Cardiac muscle cell (in vitro differentiated cells and primary cell): ENCODE results near the gene ACVR1C. TPM values are rescaled to one million over a fixed set of nuclear protein-coding genes. Genes with fewer than 3 reads are reported as not detected.

Experiments
- DNase-seq, 2 donors: peaks; one replicate each; pipeline versions ENCODE4 v3.0.0 to v3.0.0-alpha.2; 2010 to 2017; ENCODE audit warnings: low read depth in 1 of 2, low spot score in 1 of 2
- H3K27ac ChIP-seq: fragments of 200-600 bp; sonication (generic); 2 replicates; pipeline ENCODE4 v1.5.1; 2016
- H3K27me3 ChIP-seq: fragments of 200-600 bp; sonication (generic); 2 replicates; pipeline ENCODE4 v1.6.0; 2016; ENCODE audit warnings: control low read depth
- H3K36me3 ChIP-seq: fragments of 200-600 bp; sonication (generic); 2 replicates; pipeline ENCODE4 v1.5.1; 2016; ENCODE audit warnings: control low read depth
- H3K4me1 ChIP-seq: fragments of 200-600 bp; sonication (generic); 2 replicates; pipeline ENCODE4 v1.8.1; 2017; ENCODE audit warnings: low read depth, mild to moderate bottlenecking, mixed run types
- H3K4me3 ChIP-seq: fragments of 200-600 bp; sonication (generic); 2 replicates; pipeline ENCODE4 v1.5.1; 2016; ENCODE audit warnings: mild to moderate bottlenecking
- H3K9me3 ChIP-seq: fragments of 200-600 bp; sonication (generic); 2 replicates; pipeline ENCODE4 v1.5.1; 2017; ENCODE audit warnings: low read depth, mild to moderate bottlenecking, control low read depth
- polyA plus RNA-seq: library from polyadenylated mRNA; unstranded; fragments of >200 nt; fragmentation: Nextera tagmentation; extraction: Ambion mirVana; gene quantifications from 2 replicates; pipeline ENCODE4 v1.2.1, GENCODE V29; 2016
- total RNA-seq: library from RNA; depleted of rRNA; stranded (reverse); fragments of >200 nt; gene quantifications from 2 replicates; pipeline ENCODE4 v1.2.3, GENCODE V29; 2016
- TF ChIP-seq, protein P1 (sequence below): IDR thresholded peaks from 2 replicates; pipeline ENCODE4 v1.5.1; 2012; ENCODE audit warnings: low read depth, mild to moderate bottlenecking, low read length

Gene ACVR1C
- total RNA-seq (0.04 and 0.09 TPM in 2 replicates), polyA plus RNA-seq (not detected in 2 replicates)

DNA sequence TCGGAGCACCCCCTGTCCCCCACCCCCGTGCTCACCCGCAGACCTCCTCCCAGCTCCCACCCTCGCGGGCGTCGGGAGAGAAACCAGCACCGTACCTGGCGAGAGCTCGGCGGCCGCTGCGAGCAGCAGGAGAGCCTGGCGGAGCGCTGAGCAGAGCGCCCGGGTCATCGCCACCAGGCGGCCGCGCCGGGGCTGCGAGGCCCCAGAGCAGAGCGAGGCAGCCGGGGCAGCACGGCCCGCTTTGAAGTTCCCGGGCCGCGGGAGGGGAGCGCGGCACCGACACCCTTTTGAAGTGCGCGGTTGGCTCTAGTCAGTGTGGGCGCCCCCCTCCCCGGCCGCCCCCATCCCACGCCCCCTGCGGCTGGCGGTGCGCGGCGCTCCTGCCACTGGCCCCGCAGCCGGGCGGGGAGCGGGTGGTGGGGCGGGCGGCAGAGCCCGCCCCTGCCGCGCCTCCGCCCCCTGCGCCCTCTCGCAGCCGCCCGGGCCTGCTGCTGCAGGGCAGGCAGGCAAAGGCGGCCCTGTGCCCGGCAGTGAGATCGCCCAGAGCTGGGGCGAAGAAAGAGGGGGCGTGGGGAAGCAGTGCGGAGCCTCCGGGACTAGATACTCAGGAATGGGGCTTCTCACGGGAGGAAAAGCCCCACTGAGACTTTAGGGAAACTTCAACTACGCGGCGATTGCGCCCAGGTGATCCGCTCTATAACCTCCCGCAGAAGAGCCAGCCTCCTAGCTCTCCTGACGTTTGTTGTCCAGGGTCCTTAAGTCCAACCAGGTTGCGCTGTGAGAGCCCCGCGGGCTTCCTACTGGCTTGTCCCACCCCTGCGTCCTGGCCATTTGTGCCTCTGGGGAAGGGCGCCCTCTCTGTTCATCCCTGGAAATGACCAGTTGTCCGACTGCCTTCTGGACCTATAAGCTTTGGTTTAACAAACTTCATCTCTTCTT, at the start of gene ACVR1C:
ACVR1C (minus strand) TSS at position 388 of the 939 bp plus-strand sequence; CDS start at position 168, 220 bp downstream.
- H3K36me3 ChIP-seq, result no peaks in the 10 kb centered on the region
- H3K4me1 ChIP-seq, result no peaks in the 10 kb centered on the region
- no peak within 1 kb of the TSS for H3K27ac ChIP-seq
- peak within 1 kb of the TSS; percentile 56 for H3K4me3 ChIP-seq
- H3K27me3 ChIP-seq, result peaks cover 47% of the 10 kb centered on the region
- H3K9me3 ChIP-seq, result no peaks in the 10 kb centered on the region
- TF ChIP-seq, protein P1, sequence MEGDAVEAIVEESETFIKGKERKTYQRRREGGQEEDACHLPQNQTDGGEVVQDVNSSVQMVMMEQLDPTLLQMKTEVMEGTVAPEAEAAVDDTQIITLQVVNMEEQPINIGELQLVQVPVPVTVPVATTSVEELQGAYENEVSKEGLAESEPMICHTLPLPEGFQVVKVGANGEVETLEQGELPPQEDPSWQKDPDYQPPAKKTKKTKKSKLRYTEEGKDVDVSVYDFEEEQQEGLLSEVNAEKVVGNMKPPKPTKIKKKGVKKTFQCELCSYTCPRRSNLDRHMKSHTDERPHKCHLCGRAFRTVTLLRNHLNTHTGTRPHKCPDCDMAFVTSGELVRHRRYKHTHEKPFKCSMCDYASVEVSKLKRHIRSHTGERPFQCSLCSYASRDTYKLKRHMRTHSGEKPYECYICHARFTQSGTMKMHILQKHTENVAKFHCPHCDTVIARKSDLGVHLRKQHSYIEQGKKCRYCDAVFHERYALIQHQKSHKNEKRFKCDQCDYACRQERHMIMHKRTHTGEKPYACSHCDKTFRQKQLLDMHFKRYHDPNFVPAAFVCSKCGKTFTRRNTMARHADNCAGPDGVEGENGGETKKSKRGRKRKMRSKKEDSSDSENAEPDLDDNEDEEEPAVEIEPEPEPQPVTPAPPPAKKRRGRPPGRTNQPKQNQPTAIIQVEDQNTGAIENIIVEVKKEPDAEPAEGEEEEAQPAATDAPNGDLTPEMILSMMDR, result peak; percentile 59
- DNase-seq, result peak; percentile 53 to 86

- Histone ChIP-seq H3K9me3 (no peaks in the 10 kb centered on the region), H3K4me1 (no peaks in the 10 kb centered on the region), H3K4me3 (no peak overlapping the region), H3K27ac (no peak overlapping the region), H3K36me3 (no peaks in the 10 kb centered on the region), H3K27me3 (peaks cover 7% of the 10 kb centered on the region)
- no peak for DNase-seq
- TF ChIP-seq, protein P1, result no peak
Measured at GRCh38 chr2:157677941-157678340, 49.3 kb upstream of the ACVR1C start.

- no peaks in the 10 kb centered on the region for H3K9me3 ChIP-seq
- DNase-seq, result no peak
- no peak overlapping the region for H3K4me3 ChIP-seq
- TF ChIP-seq, protein P1, result no peak
- H3K27ac ChIP-seq, result no peak overlapping the region
- H3K27me3 ChIP-seq, result no peaks in the 10 kb centered on the region
- H3K4me1 ChIP-seq, result no peaks in the 10 kb centered on the region
- H3K36me3 ChIP-seq, result no peaks in the 10 kb centered on the region
Measured at GRCh38 chr2:157672129-157672528, 43.5 kb upstream of the ACVR1C start.

GRCh38 chr2:157662401-157662800, 33.7 kb upstream of the ACVR1C start:
- DNase-seq, result no peak
- Histone ChIP-seq H3K27ac (no peak overlapping the region), H3K36me3 (no peaks in the 10 kb centered on the region), H3K4me1 (no peaks in the 10 kb centered on the region), H3K4me3 (no peak overlapping the region), H3K9me3 (no peaks in the 10 kb centered on the region), H3K27me3 (no peaks in the 10 kb centered on the region)
- TF ChIP-seq, protein P1, result no peak

DNA sequence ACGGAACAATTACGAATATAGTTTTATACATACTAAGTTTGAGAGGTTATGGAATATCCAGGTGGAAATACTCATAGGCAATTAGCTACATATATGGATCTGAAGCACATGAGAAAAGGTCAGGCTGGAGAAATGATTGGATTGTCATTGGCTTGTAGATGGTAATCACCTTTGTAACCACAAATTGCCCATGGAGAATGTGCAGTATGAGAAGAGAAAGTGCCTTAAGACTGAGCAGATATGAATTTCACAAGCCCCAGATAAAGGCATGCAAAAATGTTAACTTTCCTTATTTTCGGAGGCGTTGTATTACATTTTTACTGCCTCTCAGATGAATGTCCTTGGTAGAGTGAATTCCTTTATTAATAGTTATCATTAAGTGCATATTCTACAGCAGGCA, 33.1 kb upstream of the ACVR1C start:
- TF ChIP-seq, protein P1, result no peak
- H3K27ac ChIP-seq, result no peak overlapping the region
- H3K4me1 ChIP-seq, result no peaks in the 10 kb centered on the region
- H3K4me3 ChIP-seq, result no peak overlapping the region
- DNase-seq, result no peak
- no peaks in the 10 kb centered on the region for H3K36me3 ChIP-seq
- H3K9me3 ChIP-seq, result no peaks in the 10 kb centered on the region
- H3K27me3 ChIP-seq, result no peaks in the 10 kb centered on the region
